Measurements from ENCODE around the gene MYRIP.

The MYRIP gene

GRCh38 chr3:39855517-39855916 is 46.1 kb downstream of the MYRIP start:
- TF ChIP-seq CTCF (IDR thresholded peaks at IDR 0.05; ENCODE audit: low read depth, low read length) (no peak), POLR2A (IDR thresholded peaks at IDR 0.05; ENCODE audit: extremely low read depth, insufficient read length) (no peak), MAX (IDR thresholded peaks at IDR 0.05; ENCODE audit: low read depth, low read length) (no peak), MYC (IDR thresholded peaks at IDR 0.05; ENCODE audit: low read depth, low read length) (no peak)
- DNase-seq (ENCODE audit: low read depth) = no peak
- H3K4me3 ChIP-seq (ENCODE audit: low read depth, low read length) = no peak overlapping the region

GRCh38 chr3:39869890-39870289 is 60.5 kb downstream of the MYRIP start:
- TF ChIP-seq MAX (IDR thresholded peaks at IDR 0.05; ENCODE audit: low read depth, low read length) (no peak), CTCF (IDR thresholded peaks at IDR 0.05; ENCODE audit: low read depth, low read length) (no peak), POLR2A (IDR thresholded peaks at IDR 0.05; ENCODE audit: extremely low read depth, insufficient read length) (no peak), MYC (IDR thresholded peaks at IDR 0.05; ENCODE audit: low read depth, low read length) (no peak)
- no peak overlapping the region for H3K4me3 ChIP-seq (ENCODE audit: low read depth, low read length)
- no peak for DNase-seq (ENCODE audit: low read depth)

- no peak for DNase-seq (ENCODE audit: low read depth)
- no peak overlapping the region for H3K4me3 ChIP-seq (ENCODE audit: low read depth, low read length)
- TF ChIP-seq MAX (IDR thresholded peaks at IDR 0.05; ENCODE audit: low read depth, low read length) (no peak), MYC (IDR thresholded peaks at IDR 0.05; ENCODE audit: low read depth, low read length) (no peak), CTCF (IDR thresholded peaks at IDR 0.05; ENCODE audit: low read depth, low read length) (no peak), POLR2A (IDR thresholded peaks at IDR 0.05; ENCODE audit: extremely low read depth, insufficient read length) (no peak)
These were observed 61.3 kb downstream of the MYRIP start for GRCh38 chr3:39870706-39871105.

GRCh38 chr3:39879581-39879980 is 70.2 kb downstream of the MYRIP start:
- no peak for DNase-seq (ENCODE audit: low read depth)
- TF ChIP-seq MYC (IDR thresholded peaks at IDR 0.05; ENCODE audit: low read depth, low read length) (no peak), MAX (IDR thresholded peaks at IDR 0.05; ENCODE audit: low read depth, low read length) (no peak), POLR2A (IDR thresholded peaks at IDR 0.05; ENCODE audit: extremely low read depth, insufficient read length) (no peak), CTCF (IDR thresholded peaks at IDR 0.05; ENCODE audit: low read depth, low read length) (no peak)
- no peak overlapping the region for H3K4me3 ChIP-seq (ENCODE audit: low read depth, low read length)

- TF ChIP-seq MYC (IDR thresholded peaks at IDR 0.05; ENCODE audit: low read depth, low read length) = no peak
- H3K4me3 ChIP-seq (ENCODE audit: low read depth, low read length) = no peak overlapping the region
- DNase-seq (ENCODE audit: low read depth) = no peak
These were observed 72.7 kb downstream of the MYRIP start for GRCh38 chr3:39882111-39882510.

- DNase-seq (ENCODE audit: low read depth) = no peak
- H3K4me3 ChIP-seq (ENCODE audit: low read depth, low read length) = no peak overlapping the region
- TF ChIP-seq CTCF (IDR thresholded peaks at IDR 0.05; ENCODE audit: low read depth, low read length) (no peak), POLR2A (IDR thresholded peaks at IDR 0.05; ENCODE audit: extremely low read depth, insufficient read length) (no peak), MYC (IDR thresholded peaks at IDR 0.05; ENCODE audit: low read depth, low read length) (no peak), MAX (IDR thresholded peaks at IDR 0.05; ENCODE audit: low read depth, low read length) (no peak)
These were observed 82.7 kb downstream of the MYRIP start for GRCh38 chr3:39892068-39892467.
